ENCODE measurements around the gene PLXNA4. TPM values are rescaled to one million over a fixed set of nuclear protein-coding genes. Genes with fewer than 3 reads are reported as not detected.

Gene PLXNA4
- total and polyA plus RNA-seq, 2 experiments from 2014 or later: 0.08 to 0.80 TPM

- TF ChIP-seq, protein P1, sequence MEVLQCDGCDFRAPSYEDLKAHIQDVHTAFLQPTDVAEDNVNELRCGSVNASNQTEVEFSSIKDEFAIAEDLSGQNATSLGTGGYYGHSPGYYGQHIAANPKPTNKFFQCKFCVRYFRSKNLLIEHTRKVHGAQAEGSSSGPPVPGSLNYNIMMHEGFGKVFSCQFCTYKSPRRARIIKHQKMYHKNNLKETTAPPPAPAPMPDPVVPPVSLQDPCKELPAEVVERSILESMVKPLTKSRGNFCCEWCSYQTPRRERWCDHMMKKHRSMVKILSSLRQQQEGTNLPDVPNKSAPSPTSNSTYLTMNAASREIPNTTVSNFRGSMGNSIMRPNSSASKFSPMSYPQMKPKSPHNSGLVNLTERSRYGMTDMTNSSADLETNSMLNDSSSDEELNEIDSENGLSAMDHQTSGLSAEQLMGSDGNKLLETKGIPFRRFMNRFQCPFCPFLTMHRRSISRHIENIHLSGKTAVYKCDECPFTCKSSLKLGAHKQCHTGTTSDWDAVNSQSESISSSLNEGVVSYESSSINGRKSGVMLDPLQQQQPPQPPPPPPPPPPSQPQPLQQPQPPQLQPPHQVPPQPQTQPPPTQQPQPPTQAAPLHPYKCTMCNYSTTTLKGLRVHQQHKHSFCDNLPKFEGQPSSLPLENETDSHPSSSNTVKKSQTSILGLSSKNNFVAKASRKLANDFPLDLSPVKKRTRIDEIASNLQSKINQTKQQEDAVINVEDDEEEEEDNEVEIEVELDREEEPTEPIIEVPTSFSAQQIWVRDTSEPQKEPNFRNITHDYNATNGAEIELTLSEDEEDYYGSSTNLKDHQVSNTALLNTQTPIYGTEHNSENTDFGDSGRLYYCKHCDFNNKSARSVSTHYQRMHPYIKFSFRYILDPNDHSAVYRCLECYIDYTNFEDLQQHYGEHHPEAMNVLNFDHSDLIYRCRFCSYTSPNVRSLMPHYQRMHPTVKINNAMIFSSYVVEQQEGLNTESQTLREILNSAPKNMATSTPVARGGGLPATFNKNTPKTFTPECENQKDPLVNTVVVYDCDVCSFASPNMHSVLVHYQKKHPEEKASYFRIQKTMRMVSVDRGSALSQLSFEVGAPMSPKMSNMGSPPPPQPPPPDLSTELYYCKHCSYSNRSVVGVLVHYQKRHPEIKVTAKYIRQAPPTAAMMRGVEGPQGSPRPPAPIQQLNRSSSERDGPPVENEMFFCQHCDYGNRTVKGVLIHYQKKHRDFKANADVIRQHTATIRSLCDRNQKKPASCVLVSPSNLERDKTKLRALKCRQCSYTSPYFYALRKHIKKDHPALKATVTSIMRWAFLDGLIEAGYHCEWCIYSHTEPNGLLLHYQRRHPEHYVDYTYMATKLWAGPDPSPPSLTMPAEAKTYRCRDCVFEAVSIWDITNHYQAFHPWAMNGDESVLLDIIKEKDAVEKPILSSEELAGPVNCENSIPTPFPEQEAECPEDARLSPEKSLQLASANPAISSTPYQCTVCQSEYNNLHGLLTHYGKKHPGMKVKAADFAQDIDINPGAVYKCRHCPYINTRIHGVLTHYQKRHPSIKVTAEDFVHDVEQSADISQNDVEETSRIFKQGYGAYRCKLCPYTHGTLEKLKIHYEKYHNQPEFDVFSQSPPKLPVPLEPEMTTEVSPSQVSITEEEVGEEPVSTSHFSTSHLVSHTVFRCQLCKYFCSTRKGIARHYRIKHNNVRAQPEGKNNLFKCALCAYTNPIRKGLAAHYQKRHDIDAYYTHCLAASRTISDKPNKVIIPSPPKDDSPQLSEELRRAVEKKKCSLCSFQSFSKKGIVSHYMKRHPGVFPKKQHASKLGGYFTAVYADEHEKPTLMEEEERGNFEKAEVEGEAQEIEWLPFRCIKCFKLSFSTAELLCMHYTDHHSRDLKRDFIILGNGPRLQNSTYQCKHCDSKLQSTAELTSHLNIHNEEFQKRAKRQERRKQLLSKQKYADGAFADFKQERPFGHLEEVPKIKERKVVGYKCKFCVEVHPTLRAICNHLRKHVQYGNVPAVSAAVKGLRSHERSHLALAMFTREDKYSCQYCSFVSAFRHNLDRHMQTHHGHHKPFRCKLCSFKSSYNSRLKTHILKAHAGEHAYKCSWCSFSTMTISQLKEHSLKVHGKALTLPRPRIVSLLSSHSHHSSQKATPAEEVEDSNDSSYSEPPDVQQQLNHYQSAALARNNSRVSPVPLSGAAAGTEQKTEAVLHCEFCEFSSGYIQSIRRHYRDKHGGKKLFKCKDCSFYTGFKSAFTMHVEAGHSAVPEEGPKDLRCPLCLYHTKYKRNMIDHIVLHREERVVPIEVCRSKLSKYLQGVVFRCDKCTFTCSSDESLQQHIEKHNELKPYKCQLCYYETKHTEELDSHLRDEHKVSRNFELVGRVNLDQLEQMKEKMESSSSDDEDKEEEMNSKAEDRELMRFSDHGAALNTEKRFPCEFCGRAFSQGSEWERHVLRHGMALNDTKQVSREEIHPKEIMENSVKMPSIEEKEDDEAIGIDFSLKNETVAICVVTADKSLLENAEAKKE (CRISPR knock-in tag; IDR thresholded peaks at IDR 0.05): no peak
- TF ChIP-seq NANOG (IDR thresholded peaks at IDR 0.05; ENCODE audit: borderline replicate concordance): no peak
- no peak for TF ChIP-seq CREB1 (CRISPR knock-in tag; IDR thresholded peaks at IDR 0.05; ENCODE audit: low read depth)
- no peak for TF ChIP-seq POLR2AphosphoS5 (IDR thresholded peaks at IDR 0.05; ENCODE audit: low read depth)
- TF ChIP-seq EZH2phosphoT487 (IDR thresholded peaks at IDR 0.05; ENCODE audit: unreplicated experiment): no peak
- no peak for TF ChIP-seq JUNB (IDR thresholded peaks at IDR 0.05; ENCODE audit: unreplicated experiment)
- TF ChIP-seq ETS1 (IDR thresholded peaks at IDR 0.05): no peak
- no peak for TF ChIP-seq STAT1 (IDR thresholded peaks at IDR 0.05; ENCODE audit: unreplicated experiment)
- no peak for TF ChIP-seq ZNF114 (CRISPR knock-in tag; IDR thresholded peaks at IDR 0.05)
These were observed 227.2 kb downstream of the PLXNA4 start (continued) for GRCh38 chr7:132349075-132349474.

DNA sequence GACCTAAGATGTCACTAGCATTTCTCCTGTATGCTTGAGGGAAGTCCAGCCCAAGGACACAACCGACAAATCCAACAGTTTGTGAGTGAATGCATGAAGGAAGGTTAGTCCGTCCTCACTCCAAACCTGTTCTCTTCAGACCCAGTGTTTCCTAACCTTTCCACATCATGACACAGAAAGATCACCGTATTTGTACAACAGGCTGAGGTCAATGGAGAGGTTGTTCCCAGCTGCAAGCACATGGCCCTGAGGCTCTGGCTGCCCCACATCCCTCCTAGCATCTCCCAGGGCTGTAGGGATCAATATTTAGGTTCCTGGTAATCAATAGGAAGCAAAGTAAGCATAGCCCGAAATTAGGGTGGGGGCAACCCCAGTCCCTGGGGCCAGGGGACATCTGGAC, 227.9 kb downstream of the PLXNA4 start:
- DNase-seq (ENCODE audit: low spot score) (no peak), ATAC-seq (no peak)
- Histone ChIP-seq H3K4me1 (ENCODE audit: insufficient read depth) (peaks cover 10% of the 10 kb centered on the region; the same call in 1 of the 2 replicates), H3K27me3 (ENCODE audit: insufficient read depth) (no peaks in the 10 kb centered on the region), H3K27ac (ENCODE audit: low read depth) (no peak overlapping the region), H4K20me1 (replicated peaks; ENCODE audit: insufficient read depth) (no peaks in the 10 kb centered on the region), H3K9me2 (ENCODE audit: insufficient read depth) (no peaks in the 10 kb centered on the region), H3K4me3 (no peak overlapping the region), H3K36me3 (ENCODE audit: insufficient read depth) (no peaks in the 10 kb centered on the region), H3K4me2 (no peak overlapping the region), H2AFZ (no peak overlapping the region), H3K79me2 (replicated peaks; ENCODE audit: insufficient read depth) (no peaks in the 10 kb centered on the region), H3F3A (replicated peaks; ENCODE audit: low read depth) (no peaks in the 10 kb centered on the region)
- Mint-ChIP-seq H3K4me3 (no peak overlapping the region), H3K4me1 (peaks cover 22% of the 10 kb centered on the region), H3K9me3 (peaks cover 3% of the 10 kb centered on the region; the same call in 2 of the 3 replicates), H3K36me3 (ENCODE audit: low read depth) (no peaks in the 10 kb centered on the region), H3K27ac (no peak overlapping the region), H3K27me3 (ENCODE audit: insufficient read depth, low read depth, poor library complexity) (peaks cover 3% of the 10 kb centered on the region)
- no peak for TF ChIP-seq EZH2 (IDR thresholded peaks at IDR 0.05; ENCODE audit: low read depth, unreplicated experiment)
- TF ChIP-seq ZNF114 (CRISPR knock-in tag; IDR thresholded peaks at IDR 0.05): no peak
- TF ChIP-seq CREB1 (CRISPR knock-in tag; IDR thresholded peaks at IDR 0.05; ENCODE audit: low read depth): no peak
- TF ChIP-seq POLR2AphosphoS5 (IDR thresholded peaks at IDR 0.05; ENCODE audit: low read depth): no peak

All from GM23338 (cell line).